ENCODE data around the gene ATP2B2. TPM values are rescaled to one million over a fixed set of nuclear protein-coding genes. Genes with fewer than 3 reads are reported as not detected.

Gene ATP2B2
- total and polyA plus RNA-seq, 10 of the 15 experiments (the other 5 are each of a cell fraction or from before 2014, with no cell fraction given) = 0.04 TPM; not detected in 9

DNA sequence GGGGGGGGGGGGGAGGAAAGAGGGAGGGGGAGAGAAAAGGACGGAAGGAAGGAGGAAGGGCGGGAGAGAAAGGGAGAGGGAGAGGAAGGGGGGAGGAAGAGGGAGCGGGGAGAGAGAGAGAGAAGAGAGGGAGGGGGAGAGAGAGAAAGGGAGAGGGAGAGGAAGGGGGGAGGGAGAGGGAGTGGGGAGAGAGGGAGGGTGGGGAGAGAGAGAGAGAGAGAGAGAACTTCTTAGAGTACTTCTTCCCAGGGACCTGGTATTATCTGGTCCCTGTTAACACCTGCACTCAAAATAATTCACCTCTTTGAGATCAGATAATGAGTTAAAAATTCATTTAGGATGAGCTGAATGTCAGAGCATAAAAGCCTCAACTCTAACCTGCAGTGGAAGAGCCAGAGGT, 185.6 kb downstream of the ATP2B2 start (continued):
- TF ChIP-seq, protein P1, sequence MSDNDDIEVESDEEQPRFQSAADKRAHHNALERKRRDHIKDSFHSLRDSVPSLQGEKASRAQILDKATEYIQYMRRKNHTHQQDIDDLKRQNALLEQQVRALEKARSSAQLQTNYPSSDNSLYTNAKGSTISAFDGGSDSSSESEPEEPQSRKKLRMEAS (IDR thresholded peaks at IDR 0.05; ENCODE audit: low read depth, low read length) = no peak
- no peak for TF ChIP-seq HCFC1 (IDR thresholded peaks at IDR 0.05; ENCODE audit: low read length)
- no peak for TF ChIP-seq CHD4 (IDR thresholded peaks at IDR 0.05)
- TF ChIP-seq MYC (IDR thresholded peaks at IDR 0.05; ENCODE audit: insufficient read depth, insufficient read length, insufficient replicate concordance, low read length, severe bottlenecking) = no peak

DNA sequence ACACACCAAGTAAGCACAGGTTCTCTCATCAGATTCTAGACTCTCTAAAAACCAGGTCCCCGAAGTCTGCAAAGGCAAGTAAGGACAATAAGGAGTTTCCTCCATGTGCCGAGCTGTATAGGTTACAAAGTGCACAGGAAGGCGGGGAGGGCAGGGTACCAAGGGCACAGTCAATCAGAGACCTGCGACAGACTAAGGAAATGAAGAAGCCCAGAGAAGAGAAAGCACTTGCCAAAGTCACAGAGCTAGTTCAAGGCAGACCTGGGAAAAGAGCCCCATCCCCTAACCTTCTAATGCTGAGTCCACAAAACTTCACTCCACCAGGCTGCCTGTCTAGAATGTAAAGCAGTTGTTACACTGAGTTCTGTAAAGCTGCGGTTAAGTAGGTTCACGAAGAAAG, 186.1 kb downstream of the ATP2B2 start:
- in situ Hi-C loops (cut with MboI) = no loop called here
- TF ChIP-seq, protein P2, sequence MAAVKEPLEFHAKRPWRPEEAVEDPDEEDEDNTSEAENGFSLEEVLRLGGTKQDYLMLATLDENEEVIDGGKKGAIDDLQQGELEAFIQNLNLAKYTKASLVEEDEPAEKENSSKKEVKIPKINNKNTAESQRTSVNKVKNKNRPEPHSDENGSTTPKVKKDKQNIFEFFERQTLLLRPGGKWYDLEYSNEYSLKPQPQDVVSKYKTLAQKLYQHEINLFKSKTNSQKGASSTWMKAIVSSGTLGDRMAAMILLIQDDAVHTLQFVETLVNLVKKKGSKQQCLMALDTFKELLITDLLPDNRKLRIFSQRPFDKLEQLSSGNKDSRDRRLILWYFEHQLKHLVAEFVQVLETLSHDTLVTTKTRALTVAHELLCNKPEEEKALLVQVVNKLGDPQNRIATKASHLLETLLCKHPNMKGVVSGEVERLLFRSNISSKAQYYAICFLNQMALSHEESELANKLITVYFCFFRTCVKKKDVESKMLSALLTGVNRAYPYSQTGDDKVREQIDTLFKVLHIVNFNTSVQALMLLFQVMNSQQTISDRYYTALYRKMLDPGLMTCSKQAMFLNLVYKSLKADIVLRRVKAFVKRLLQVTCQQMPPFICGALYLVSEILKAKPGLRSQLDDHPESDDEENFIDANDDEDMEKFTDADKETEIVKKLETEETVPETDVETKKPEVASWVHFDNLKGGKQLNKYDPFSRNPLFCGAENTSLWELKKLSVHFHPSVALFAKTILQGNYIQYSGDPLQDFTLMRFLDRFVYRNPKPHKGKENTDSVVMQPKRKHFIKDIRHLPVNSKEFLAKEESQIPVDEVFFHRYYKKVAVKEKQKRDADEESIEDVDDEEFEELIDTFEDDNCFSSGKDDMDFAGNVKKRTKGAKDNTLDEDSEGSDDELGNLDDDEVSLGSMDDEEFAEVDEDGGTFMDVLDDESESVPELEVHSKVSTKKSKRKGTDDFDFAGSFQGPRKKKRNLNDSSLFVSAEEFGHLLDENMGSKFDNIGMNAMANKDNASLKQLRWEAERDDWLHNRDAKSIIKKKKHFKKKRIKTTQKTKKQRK (IDR thresholded peaks at IDR 0.05; ENCODE audit: low read depth, low read length) = no peak
- no peak for TF ChIP-seq MYB (IDR thresholded peaks at IDR 0.05; ENCODE audit: borderline replicate concordance, low read depth, low read length)
- TF ChIP-seq, protein P3, sequence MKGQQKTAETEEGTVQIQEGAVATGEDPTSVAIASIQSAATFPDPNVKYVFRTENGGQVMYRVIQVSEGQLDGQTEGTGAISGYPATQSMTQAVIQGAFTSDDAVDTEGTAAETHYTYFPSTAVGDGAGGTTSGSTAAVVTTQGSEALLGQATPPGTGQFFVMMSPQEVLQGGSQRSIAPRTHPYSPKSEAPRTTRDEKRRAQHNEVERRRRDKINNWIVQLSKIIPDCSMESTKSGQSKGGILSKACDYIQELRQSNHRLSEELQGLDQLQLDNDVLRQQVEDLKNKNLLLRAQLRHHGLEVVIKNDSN (IDR thresholded peaks at IDR 0.05; ENCODE audit: borderline replicate concordance, extremely low read length, insufficient read depth, low read depth, low read length) = no peak
- no peak for TF ChIP-seq CREM (IDR thresholded peaks at IDR 0.05; ENCODE audit: low read depth)
- no peak for TF ChIP-seq CHD4 (IDR thresholded peaks at IDR 0.05)
- TF ChIP-seq BCL11A (IDR thresholded peaks at IDR 0.05; ENCODE audit: low read depth, low read length) = no peak
- TF ChIP-seq, protein P4, sequence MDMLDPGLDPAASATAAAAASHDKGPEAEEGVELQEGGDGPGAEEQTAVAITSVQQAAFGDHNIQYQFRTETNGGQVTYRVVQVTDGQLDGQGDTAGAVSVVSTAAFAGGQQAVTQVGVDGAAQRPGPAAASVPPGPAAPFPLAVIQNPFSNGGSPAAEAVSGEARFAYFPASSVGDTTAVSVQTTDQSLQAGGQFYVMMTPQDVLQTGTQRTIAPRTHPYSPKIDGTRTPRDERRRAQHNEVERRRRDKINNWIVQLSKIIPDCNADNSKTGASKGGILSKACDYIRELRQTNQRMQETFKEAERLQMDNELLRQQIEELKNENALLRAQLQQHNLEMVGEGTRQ (IDR thresholded peaks at IDR 0.05; ENCODE audit: borderline replicate concordance, low read depth, low read length) = no peak
- TF ChIP-seq, protein P5, sequence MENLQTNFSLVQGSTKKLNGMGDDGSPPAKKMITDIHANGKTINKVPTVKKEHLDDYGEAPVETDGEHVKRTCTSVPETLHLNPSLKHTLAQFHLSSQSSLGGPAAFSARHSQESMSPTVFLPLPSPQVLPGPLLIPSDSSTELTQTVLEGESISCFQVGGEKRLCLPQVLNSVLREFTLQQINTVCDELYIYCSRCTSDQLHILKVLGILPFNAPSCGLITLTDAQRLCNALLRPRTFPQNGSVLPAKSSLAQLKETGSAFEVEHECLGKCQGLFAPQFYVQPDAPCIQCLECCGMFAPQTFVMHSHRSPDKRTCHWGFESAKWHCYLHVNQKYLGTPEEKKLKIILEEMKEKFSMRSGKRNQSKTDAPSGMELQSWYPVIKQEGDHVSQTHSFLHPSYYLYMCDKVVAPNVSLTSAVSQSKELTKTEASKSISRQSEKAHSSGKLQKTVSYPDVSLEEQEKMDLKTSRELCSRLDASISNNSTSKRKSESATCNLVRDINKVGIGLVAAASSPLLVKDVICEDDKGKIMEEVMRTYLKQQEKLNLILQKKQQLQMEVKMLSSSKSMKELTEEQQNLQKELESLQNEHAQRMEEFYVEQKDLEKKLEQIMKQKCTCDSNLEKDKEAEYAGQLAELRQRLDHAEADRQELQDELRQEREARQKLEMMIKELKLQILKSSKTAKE (IDR thresholded peaks at IDR 0.05; ENCODE audit: low read depth, poor library complexity, severe bottlenecking) = no peak
- TF ChIP-seq, protein P6, sequence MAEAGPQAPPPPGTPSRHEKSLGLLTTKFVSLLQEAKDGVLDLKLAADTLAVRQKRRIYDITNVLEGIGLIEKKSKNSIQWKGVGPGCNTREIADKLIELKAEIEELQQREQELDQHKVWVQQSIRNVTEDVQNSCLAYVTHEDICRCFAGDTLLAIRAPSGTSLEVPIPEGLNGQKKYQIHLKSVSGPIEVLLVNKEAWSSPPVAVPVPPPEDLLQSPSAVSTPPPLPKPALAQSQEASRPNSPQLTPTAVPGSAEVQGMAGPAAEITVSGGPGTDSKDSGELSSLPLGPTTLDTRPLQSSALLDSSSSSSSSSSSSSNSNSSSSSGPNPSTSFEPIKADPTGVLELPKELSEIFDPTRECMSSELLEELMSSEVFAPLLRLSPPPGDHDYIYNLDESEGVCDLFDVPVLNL (IDR thresholded peaks at IDR 0.05; ENCODE audit: low read depth, low read length) = no peak
- TF ChIP-seq EGR1 (IDR thresholded peaks at IDR 0.05; ENCODE audit: borderline replicate concordance in 1 of 2, low read depth in 2 of 2, low read length in 2 of 2) = no peak
- intact Hi-C loops (cut with micrococcal nuclease; ENCODE audit: unreplicated experiment) = no loop called here
- no peak for FAIRE-seq
- no peak overlapping the region for H2AFZ ChIP-seq (ENCODE audit: control insufficient read depth, low read depth, low read length)
- H3K27ac ChIP-seq (ENCODE audit: control insufficient read depth, insufficient read depth) = no peak overlapping the region
- 89% methylated on average over 6 of the region's 6 CpGs for WGBS (ENCODE audit: insufficient coverage, insufficient replicate concordance, low lambda C conversion rate, missing lambda C conversion rate)
- DNase-seq (ENCODE audit: low read depth, low spot score) = no peak
- 0 out of 2 replicates have a peak, but pooled peaks cover 3% of the 10 kb centered on the region for H3K4me1 ChIP-seq (ENCODE audit: control insufficient read depth, insufficient read depth, low read length)
- ChIA-PET CTCF (no interaction called here), RAD21 (ENCODE audit: unreplicated experiment) (no interaction called here), POLR2A (interaction anchor here (0.6 to 1.1 kb wide), 4 partner anchors 35 to 354 kb away, joined by 3 to 4 read pairs (median 3); no protein-coding TSS in a partner anchor), SMC1A (ENCODE audit: uncharacterized antibody, unreplicated experiment) (interaction anchor here (1.9 kb wide), 1 partner anchor 26 kb away, joined by 4 read pairs; the partner anchor contains the start of gene GHRL)
- H3K27me3 ChIP-seq (replicated peaks in 1 of 2; ENCODE audit: control insufficient read depth in 2 of 2, insufficient read depth in 2 of 2, low read length in 1 of 2) = no peaks in the 10 kb centered on the region
- ATAC-seq = no peak
- H4K20me1 ChIP-seq (ENCODE audit: control insufficient read depth, insufficient read depth) = no peaks in the 10 kb centered on the region
- H3K36me3 ChIP-seq (ENCODE audit: control insufficient read depth in 2 of 2, insufficient read depth in 2 of 2, low read length in 1 of 2) = peaks cover 4 to 35% of the 10 kb centered on the region in 2 experiments
- H3K4me3 ChIP-seq = peak overlapping the region; percentile 17; the same call in 1 of the 2 replicates
- H3K9me3 ChIP-seq (replicated peaks; ENCODE audit: control insufficient read depth, insufficient read depth, low read length) = no peaks in the 10 kb centered on the region
- no peak overlapping the region; the same call in 1 of the 2 replicates for H3K9ac ChIP-seq (ENCODE audit: control insufficient read depth, insufficient read depth, low read length)
- peaks cover 24% of the 10 kb centered on the region for H3K79me2 ChIP-seq (ENCODE audit: control insufficient read depth, insufficient read depth, low read length)
- H3K4me2 ChIP-seq (ENCODE audit: control insufficient read depth, insufficient read depth) = peak overlapping the region; percentile 82
- BruUV-seq (replicated peaks) = TSS peak; percentile 57
